ENCODE results near the gene IGLL1.

IGLL1 gene

GRCh38 chr22:23557036-23557435 is 23.1 kb downstream of the IGLL1 start:
- no peak for TF ChIP-seq CTCF (IDR thresholded peaks at IDR 0.05)

GRCh38 chr22:23556026-23556620 is 24.0 kb downstream of the IGLL1 start:
- no peak for TF ChIP-seq CTCF (IDR thresholded peaks at IDR 0.05)

GRCh38 chr22:23555118-23555517 is 25.0 kb downstream of the IGLL1 start:
- TF ChIP-seq CTCF (IDR thresholded peaks at IDR 0.05), result no peak

GRCh38 chr22:23553924-23554870 is 25.9 kb downstream of the IGLL1 start:
- no peak for TF ChIP-seq CTCF (IDR thresholded peaks at IDR 0.05)

GRCh38 chr22:23553438-23553837 is 26.7 kb downstream of the IGLL1 start:
- no peak for TF ChIP-seq CTCF (IDR thresholded peaks at IDR 0.05)

GRCh38 chr22:23552573-23552972 is 27.5 kb downstream of the IGLL1 start:
- TF ChIP-seq CTCF (IDR thresholded peaks at IDR 0.05), result no peak

- no peak for TF ChIP-seq CTCF (IDR thresholded peaks at IDR 0.05)
These were observed 28.7 kb downstream of the IGLL1 start for GRCh38 chr22:23551385-23551784.

All from LNCAP (cell line).